ENCODE measurements around the gene ZNF605. TPM values are rescaled to one million over a fixed set of nuclear protein-coding genes. Genes with fewer than 3 reads are reported as not detected.
A peak's percentile ranks its signal among the peaks of the same experiment; 100 is the strongest.
"Not testable (repeated sequence)": the region's sequence is repeated elsewhere in the genome, so short reads cannot be mapped to it uniquely, and the experiment has no call there.

ZNF605 gene
- polyA plus RNA-seq, 4 donors: 20.5 to 31.1 (median 26.1) TPM

DNA sequence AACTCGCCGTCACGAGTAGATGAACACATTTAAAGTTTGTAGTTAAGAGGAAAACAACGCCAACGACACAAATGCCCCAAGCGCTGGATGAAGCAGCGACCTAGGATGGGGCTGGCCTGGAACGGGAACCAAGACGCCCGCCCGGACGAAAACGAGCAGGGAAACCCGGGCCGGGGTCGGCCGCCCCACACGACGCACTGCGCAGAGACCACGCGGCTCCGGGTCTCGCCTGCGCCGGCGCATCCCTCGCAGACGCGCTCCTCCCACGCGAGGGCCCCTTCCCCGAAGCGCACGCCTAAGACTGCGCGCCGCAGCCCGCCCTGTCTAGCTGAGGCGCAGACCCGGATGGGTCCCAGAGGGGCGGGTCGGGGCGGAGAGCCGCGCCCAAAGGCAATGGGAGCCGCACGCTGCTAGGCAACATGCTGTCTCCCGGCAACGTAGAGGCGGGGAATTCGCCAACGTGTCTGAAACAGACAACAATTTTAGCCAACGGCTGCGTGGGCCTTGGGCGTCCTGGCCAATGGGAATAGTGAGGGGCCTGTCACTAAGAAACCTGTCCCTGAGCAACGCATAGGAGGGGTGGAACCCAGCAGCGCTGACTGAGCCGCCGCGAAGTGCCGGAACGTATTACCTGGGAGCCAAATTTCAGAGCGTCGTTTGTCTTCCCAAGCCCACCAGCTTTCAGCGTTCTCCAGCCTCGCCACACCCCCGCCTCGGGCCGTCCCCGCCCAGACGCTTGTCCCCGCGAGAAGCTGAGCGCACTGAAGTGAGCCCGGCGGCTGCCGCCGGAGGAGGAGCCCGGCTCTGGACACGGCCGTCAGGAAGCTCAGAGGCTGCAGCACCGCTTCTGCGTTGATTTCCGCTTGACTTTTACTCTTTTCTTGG lies 47.7 kb downstream of the ZNF605 start:
- DNase-seq (ENCODE audit: low read depth in 4 of 4, low spot score in 2 of 4): peak; percentile 92 to 98 (median 94)

DNA sequence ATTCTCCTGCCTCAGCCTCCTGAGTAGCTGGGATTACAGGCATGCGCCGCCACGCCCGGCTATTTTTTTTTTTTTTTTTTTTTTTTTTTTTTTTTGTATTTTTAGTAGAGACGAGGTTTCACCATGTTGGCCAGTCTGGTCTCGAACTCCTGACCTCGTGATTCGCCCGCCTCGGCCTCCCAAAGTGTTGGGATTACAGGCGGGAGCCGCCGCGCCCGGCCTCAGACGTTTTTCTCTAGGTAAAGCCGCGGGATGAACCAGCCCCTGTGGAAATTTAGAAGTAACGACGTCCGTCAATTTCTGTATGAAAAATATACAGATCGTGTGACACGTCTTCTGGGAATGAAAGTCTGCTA lies 48.3 kb downstream of the ZNF605 start:
- DNase-seq (ENCODE audit: low read depth in 4 of 4, low spot score in 2 of 4): not testable (repeated sequence)

DNA sequence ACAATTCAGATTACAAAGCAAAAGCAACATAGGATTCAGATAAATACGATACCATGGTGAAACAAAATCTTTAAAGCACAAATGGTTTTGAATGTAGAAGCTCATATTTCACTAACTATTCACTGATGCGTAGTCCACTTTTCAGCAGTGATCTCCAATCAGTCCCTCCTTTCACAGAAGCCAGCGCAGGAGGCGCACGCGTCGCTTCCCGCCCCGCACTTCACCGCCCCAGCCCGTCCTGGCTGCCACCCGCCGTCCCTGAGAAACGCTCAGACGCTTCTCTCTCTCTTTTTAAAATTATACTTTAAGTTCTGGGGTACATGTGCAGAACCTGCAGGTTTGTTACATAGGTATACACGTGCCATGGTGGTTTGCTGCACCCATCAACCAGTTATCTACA lies 48.9 kb downstream of the ZNF605 start:
- DNase-seq (ENCODE audit: low read depth in 4 of 4, low spot score in 2 of 4): no peak

DNA sequence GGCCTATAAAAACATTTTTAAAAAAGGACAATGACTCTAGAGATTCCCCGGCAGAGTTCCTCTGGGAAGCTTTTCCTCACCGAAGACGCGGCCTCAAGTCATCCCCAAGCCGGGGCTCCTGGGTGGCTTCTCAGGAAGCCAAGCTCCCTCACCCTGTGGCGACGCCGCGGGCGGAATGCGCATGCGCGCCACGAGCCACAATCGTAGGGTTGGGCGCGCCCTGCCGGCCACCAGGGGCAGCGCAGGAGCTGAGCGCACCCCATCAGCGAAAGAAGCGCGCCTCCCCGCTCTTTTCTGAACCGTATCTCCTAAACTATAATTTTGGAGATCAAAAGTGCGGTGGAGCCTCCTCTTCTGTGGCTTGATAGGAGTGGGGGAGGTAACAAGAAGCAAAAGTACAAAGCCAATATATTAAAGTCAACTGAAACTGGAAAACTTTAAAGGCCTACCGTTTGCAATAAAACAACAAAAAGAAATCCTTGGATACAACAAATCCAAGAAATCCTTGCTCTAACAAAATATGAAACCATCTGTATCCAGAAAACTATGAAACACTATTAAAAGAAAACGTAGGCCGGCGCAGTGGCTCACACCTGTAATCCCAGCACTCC lies 51.3 kb downstream of the ZNF605 start:
- DNase-seq (ENCODE audit: low read depth in 4 of 4, low spot score in 2 of 4): peak in 2 of 4 donors; percentile 40 to 46

DNA sequence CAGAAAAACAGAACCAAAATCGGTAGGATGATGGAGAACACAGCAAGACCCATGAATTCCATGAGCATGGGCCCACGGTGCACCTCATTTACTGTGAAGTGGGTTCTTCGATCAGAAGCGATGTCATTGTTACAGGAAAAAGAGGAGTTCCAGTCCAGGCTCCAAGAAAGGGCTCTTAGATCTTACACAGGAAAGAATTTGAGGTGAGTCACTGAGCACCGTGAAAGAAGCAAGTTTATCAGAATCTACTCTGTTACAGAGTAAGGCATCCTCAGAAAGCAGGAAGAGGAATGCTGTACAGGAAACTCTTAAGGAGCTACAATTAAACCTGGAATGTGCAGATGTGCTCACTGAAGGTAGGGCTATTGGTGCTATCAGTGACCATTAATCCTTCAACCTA lies 57.1 kb downstream of the ZNF605 start:
- no peak for DNase-seq (ENCODE audit: low read depth in 4 of 4, low spot score in 2 of 4)

DNA sequence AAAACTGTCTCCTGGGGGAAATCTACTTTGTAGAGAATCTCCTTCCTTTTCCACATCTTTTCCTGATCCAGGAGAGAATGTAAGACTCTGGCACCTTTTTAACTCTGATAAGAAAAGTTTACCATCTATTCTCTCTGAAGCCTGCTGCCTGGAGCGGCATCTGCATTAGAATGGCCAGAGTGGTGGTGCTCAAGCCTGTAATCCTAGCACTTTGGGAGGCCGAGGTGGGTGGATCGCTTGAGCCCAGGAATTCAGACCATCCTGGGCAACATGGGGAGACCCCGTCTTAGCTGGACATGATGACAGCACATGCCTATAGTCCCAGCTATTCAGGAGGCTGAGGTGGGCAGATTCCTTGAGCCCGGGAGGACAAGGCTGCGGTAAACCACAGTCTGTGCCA lies 67.3 kb downstream of the ZNF605 start:
- no peak for DNase-seq (ENCODE audit: low read depth in 4 of 4, low spot score in 2 of 4)

DNA sequence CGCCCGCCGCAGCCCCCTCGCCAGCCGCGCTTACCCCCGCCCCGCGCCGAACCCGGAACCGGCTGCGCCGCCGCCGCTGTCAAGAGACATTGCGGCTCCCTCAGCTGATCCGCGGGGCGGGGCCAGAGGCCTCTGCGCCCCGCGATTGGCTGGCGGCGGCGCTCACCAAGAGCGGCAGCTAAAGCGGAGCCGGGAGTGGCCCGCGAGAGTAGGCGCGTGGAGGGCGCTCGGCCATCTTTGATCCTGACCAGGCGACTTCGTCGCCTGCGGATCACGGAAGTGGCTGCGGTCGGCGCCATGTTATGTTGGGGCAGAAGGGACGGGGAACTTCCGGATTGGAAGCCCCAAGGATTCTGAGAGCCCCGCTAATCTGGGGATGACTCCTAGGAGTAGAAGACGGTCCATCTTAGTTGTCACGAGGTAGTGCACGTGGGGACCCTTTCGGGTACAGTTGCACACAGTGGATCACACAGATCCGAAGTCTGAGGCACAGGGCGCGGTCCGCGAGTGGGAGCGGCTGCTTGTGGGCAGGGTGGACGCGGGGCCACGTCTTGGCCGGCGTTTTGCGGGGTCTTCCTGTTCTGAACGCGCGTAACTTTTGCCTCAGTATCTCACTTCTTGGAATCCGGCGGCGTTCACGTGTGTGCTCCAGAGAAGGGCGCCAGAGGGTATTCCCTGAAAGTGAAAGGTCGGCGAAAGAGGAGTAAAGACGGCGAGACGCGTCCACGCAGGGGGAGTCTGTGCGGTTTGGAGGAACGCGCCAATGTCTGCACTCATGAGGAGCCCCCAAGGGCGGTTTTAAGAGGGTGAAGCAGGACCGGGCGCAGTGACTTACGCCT lies 68.4 kb downstream of the ZNF605 start, which contains the start of gene CHFR:
Gene CHFR, minus strand, starts transcription at position 93 of the 839 bp plus-strand sequence. CDS start 277 bp downstream, outside the sequence.
- DNase-seq (ENCODE audit: low read depth in 4 of 4, low spot score in 2 of 4): peak; percentile 81 to 94 (median 86)

DNA sequence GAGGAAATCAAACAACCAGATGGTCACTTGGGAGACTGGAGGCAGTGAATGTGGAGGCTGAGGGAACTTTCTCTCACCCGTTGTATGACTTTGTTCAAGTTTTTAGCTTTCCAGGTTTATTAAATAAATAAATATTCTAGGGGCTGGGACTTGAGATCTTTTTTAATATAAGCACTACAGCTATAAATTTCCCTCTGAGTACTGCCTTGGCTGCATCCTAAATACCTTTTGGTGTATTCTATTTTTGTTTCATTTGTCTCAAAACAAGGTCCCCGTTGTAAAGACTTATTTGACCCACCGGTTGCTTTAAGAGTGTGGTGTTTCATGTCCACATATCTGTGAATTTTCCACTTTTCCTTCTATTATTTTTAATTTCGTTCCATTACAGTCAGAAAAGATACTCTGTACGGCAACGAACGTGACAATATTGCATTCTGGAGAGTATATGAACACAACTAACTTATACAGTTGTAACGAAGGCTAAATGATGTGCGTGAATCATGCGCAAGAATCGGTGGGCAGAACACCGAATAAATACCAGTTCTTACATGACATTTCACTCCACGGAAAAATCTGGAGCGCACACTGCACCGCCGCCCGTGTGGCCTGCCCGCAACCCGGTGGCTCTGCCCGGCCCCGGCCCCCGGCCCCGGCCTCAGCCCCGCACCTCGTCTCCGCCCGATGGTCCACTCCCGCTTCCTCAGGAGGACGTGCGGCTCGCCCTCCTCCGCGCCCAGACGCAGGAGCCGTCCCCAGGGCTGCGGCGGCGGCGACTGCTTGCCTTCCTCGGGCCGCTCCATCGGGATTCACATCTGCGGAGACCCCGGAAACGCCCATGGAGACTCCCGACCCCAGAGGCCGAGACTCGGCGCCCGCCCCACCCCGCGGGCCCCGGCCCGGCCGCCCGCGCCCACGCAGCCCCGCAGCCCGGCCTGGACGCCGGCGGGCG lies 69.3 kb downstream of the ZNF605 start:
- DNase-seq (ENCODE audit: low read depth in 4 of 4, low spot score in 2 of 4): no peak

DNA sequence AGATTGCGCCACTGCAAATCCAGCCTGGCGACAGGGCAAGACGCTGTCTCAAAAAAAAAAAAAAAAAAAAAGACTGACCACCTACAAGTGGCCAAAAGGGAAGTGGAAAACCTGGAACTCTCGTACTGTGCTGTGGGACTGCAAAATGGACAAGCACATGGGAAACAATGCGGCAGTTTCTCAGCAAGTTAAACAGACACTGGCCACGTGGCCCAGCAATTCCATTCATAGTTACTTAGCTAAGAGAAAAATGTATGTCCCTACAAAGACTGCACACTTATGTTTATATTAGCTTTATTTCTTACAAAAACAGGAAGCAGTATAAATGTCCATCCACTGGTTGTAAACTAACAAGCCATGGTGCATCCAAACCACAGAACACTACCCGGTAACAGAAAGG lies 74.3 kb downstream of the ZNF605 start:
- DNase-seq (ENCODE audit: low read depth in 4 of 4, low spot score in 2 of 4): peak in 3 of 4 donors; percentile 19 to 38 (median 38)

DNA sequence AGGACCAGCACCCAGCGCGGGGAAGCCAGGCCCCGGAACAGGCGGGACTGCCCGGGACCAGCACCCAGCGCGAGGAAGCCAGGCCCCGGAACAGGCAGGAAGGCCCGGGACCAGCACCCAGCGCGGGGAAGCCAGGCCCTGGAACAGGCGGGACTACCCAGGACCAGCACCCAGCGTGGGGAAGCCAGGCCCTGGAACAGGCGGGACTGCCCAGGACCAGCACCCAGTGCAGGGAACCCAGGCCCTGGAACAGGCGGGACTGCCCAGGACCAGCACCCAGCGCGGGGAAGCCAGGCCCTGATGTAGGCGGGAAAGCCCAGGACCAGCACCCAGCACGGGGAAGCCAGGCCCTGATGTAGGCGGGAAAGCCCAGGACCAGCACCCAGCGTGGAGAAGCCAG lies 81.5 kb downstream of the ZNF605 start:
- not testable (repeated sequence) for DNase-seq (ENCODE audit: low read depth in 4 of 4, low spot score in 2 of 4)

DNA sequence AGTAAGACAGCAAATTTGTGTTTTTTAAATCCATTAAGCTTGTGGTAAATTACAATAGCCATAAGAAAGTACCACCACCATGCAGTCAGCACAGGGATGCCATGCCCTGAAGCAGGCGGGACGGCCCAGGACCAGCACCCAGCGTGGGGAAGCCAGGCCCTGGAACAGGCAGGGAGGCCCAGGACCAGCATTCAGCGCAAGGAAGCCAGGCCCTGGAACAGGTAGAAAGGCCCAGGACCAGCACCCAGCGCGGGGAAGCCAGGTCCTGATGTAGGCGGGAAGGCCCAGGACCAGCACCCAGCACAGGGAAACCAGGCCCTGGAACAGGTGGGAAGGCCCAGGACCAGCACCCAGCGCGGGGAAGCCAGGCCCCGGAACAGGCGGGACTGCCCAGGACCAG lies 81.9 kb downstream of the ZNF605 start:
- DNase-seq (ENCODE audit: low read depth in 4 of 4, low spot score in 2 of 4): no peak

DNA sequence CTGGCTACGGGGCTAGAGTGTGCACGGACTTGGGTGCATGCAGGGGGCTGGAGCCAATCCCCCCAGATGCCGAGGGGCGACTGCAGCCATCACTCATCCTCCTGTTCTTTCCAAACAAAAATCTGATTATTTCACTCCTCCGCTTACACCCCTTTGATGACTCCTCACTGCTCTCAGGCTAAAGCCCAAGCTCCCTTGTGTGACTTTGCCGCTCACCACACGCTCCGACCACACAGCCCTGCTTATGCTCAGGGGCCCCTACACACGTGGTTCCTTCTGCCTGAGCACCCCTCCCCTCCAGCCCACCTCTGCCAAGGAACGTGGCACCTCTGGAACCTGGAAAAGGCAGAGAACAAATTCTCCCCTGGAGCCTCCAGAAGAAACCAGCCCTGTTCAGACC lies 82.4 kb downstream of the ZNF605 start:
- no peak for DNase-seq (ENCODE audit: low read depth in 4 of 4, low spot score in 2 of 4)

DNA sequence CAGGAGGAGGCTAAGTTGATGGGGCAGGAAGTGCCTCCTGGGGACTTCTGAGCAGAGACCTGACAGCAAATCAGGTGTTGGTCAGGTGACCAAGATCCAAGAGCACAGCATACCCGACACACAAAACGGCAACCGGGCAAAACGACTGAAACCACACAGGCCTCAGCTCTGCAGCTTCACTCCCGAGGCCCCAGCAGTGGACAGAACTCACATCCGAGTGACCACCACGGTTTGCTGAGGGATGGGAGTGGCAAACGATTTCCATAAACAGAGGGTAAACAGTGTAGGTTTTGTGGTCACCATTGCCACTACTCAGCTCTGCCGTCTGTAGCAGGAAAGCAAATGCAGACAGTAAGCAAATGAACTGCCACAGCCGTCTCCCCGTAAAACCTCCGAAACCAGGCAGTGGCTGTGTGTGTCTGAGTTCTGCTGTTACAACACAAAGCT lies 83.1 kb downstream of the ZNF605 start:
- DNase-seq (ENCODE audit: low read depth in 4 of 4, low spot score in 2 of 4): no peak

DNA sequence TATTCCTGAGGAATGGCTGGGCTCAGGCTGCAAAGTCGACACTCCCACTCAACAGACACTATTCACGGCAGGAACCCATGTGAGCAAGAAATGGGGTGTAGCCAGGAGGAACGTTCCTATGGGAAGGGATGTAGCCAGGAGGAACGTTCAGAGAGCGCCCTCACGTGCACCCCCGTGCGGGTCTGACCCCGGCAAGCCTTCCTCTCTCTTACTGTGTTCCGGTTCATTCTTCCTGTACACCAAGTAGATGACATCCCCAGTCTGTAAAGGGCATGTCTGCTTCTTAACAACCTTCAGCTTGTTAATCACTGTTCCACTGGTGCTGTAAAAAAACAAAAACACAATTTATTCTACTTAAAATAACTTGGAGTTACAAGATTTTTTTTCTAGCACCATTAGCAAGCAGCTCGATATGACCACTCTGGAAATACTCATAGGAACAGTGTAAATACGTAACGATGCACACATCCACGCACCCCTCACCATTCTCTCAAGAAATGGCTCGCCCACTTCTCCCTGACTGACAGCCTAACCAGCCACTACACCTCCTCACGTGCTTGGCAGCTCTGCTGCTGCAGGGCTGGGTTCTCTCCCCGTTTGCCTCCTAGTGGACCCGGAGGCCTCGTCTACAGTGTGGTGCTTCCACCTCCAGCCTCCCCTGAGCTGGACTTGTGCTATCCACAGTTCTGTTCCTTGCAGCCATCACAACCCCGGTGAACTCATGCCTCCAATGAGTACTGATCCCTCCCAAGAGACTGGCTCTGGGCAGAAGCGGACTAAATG lies 83.8 kb downstream of the ZNF605 start:
- DNase-seq (ENCODE audit: low read depth in 4 of 4, low spot score in 2 of 4): no peak

DNA sequence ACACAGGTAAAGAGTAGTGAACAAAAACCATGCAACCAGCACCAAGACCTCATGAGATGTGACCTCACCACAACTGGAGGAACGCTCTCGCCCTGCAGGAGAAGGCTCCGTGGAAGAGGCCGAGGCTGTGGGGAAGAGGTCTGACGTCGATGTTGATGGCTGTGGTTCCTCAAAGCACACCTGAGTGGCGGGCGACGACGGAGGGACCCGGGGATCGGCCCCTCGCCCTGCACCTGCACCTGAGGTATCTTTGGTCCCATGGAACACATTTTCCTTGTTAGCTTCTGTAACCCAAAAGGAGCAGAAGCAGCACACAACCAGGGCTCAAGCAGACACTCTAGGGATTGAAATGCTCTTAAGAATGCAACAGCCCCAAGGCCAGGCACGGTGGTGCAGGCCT lies 86.6 kb downstream of the ZNF605 start:
- DNase-seq (ENCODE audit: low read depth in 4 of 4, low spot score in 2 of 4): no peak
